Mesenteric fat pad (tissue), 1 donor: ENCODE data around the gene ANKRD11. TPM values are rescaled to one million over a fixed set of nuclear protein-coding genes. Genes with fewer than 3 reads are reported as not detected.
"Not testable (repeated sequence)": the region's sequence is repeated elsewhere in the genome, so short reads cannot be mapped to it uniquely, and the experiment has no call there.

ENCODE experiments used
- DNase-seq: peaks from one replicate; pipeline ENCODE4 v3.0.0-alpha.2; 2020; ENCODE audit warnings: low spot score
- total RNA-seq: library from RNA; stranded (reverse); fragmentation: NEBNext Ultra II Directional; extraction: Animal tissue kit (Norgen Biotek cat#: 25700); gene quantifications from one replicate; pipeline ENCODE4 v1.2.1, GENCODE V29; 2021
- donor health status: DM: yes; HTN: yes; CAD: no.

Gene ANKRD11
- total RNA-seq, 1 donor from 2014 or later: 120 TPM

DNA sequence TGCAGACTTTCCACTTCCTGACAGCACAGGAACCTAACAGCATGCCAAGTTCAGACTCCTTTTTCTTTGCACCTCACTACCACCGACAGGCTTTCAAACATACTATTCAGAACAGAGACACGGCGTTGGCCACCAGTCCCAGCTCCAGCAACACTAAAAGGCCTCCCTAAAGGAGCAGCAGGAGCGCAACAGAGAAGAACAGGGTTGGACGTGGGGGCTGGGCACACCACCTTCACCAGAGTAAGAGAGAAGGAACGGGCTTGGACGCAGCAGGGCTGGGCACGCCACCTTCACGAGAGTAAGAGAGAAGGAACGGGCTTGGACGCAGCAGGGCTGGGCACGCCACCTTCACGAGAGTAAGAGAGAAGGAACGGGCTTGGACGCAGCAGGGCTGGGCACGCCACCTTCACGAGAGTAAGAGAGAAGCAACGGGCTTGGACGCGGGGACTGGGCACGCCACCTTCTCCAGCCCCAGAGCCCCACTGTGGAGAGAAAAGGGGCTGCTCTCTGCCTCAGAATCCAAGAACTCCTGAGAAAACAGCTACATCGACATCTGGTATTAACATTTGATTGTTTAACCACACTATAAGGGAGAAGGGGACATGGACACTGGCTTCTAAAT is 56.9 kb downstream of the ANKRD11 start:
- not testable (repeated sequence) for DNase-seq

DNA sequence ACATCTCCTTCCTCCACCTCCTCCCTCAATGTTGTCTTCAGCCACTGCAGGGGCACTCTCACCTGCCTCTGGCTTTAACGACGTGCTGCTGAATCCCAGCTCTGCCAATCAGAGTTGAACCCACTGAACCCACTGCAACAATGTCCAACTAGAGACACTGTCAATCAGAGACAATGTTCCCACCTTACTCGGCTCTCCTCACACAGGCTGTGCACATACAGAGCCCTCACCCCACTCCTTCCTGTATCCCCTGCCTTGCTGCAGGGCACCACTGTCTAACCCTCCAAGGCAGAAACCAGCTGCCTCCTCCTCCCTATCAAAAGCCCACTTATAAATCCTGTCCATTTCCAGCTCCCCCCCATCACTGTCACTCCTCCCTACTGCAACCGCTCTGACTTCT is 58.7 kb downstream of the ANKRD11 start:
- no peak for DNase-seq

GRCh38 chr16:89431158-89431584 is 59.2 kb downstream of the ANKRD11 start:
- DNase-seq: no peak

GRCh38 chr16:89430436-89431157 is 59.8 kb downstream of the ANKRD11 start:
- no peak for DNase-seq

DNA sequence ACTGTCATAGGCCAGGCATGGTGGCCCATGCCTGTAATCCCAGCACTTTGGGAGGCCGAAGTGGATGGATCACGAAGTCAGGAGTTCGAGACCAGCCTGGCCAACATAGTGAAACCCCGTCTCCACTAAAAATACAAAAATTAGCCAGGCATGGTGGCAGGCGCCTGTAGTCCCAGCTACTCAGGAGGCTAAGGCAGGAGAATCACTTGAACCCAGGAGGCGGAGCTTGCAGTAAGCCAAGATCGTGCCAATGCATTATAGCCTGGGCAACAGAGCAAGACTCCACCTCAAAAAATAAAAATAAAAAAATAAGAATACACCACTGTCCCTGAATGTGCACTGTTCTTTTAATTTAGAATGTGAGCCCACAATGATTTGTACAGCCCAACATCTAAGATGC is 61.8 kb downstream of the ANKRD11 start:
- DNase-seq: not testable (repeated sequence)

- DNase-seq: no peak
Measured at GRCh38 chr16:89426736-89427530, 63.4 kb downstream of the ANKRD11 start.

DNA sequence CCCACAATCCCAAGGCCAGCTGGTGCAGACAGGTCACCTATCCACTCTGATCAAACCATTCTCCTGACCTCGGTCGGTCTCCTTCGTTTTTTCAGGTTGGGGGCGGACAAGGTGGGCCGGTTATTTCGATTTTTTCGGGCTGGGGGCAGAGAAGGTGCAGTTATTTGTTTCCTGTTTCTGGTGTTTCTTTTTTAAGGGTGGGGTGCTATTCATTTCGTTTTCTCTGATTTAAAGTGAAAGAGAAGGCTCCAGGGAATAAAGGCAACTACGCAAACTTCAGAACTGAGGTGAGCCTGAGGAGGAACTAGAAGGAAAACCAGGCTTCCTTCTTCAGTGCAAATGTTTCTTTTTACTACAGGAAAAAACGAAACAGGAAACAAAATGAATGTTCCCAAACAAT is 64.8 kb downstream of the ANKRD11 start:
- DNase-seq: no peak

DNA sequence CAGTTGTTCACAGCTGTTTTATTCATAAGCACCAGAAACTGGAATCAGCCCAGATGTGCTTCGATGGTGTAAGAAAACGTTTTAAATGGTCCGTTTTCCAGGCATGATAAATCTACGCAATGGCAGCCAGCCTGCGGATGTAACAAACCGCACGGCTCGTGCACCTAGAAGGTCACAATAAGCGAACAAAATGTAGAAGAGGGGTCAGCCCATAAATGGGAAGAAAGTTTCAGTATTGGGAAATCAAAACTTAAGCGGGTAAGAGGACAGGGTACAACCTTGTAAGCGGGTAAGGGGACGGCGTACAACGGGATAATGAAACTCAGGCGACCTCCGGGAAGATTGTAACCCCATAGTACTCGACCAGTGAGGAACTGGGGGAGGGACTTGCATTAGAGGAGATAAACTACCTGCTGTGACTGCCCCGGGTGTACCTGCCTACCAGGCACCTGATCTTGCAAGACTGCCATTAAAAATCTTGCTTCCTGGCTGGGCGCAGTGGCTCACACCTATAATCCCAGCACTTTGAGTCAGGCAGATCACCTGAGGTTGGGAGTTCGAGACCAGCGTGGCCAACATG is 66.6 kb downstream of the ANKRD11 start:
- DNase-seq: no peak

DNA sequence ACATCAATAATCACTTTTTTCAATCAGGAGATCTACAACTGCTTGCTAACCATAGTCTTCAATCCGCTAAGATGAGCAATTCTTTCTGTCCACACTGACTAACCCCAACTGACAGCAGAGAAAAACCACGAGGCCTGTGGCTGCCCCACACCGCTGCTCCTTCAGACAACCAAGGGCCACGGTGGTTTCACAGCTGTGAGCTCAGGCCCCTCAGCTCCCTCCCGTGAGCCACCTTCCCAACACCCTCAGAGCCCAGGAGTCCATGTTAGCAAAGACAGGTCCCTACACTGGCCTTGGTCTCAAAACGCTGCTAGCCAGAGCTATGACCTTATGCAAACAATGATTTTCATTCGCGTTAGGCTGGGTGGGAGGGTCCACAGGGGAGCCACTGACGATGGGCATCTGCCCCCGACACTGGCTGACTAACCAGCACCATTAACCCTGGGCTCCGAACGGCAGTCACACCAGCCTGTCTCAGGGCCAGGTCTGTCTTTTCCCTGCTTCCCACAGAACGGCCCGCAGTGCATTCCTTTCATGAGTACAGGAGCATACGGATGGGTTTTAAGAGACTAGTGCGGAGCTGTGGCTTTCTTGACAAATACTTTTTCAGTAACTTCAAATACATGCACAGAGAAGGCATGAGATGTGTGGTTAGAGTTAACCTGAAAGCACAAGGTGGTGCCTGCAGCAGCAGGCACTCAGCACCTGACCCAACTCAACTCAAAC is 67.3 kb downstream of the ANKRD11 start:
- no peak for DNase-seq

- DNase-seq: no peak
Measured at GRCh38 chr16:89422527-89422904, 67.8 kb downstream of the ANKRD11 start.

DNA sequence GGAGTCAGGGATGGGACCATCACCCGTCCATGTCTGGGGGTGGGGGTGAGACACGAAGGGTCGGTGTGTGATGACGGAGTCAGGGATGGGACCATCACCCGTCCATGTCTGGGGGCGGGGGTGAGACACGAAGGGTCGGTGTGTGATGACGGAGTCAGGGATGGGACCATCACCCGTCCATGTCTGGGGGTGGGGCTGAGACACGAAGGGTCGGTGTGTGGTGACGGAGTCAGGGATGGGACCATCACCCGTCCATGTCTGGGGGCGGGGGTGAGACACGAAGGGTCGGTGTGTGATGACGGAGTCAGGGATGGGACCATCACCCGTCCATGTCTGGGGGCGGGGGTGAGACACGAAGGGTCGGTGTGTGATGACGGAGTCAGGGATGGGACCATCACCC is 69.1 kb downstream of the ANKRD11 start:
- not testable (repeated sequence) for DNase-seq

DNA sequence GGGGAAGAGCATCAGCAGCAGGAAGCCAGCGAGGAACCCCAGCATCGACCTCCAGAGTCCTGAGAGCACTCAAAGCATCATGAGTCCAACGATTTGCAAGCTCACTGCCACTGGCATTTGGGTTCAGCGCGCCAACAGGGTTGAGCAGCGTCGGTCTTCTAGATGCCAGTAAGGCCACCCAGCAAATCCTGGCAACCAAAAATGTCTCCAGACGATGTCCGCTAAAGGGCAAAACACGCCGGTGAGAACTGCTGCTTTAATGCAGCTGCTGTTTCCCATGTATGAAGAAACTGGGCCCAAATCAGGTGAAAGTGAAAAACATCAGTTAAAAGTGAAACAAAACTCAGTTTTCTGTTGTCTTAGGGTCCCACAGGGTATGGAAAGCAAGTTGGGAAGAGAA is 70.2 kb downstream of the ANKRD11 start:
- DNase-seq: no peak

DNA sequence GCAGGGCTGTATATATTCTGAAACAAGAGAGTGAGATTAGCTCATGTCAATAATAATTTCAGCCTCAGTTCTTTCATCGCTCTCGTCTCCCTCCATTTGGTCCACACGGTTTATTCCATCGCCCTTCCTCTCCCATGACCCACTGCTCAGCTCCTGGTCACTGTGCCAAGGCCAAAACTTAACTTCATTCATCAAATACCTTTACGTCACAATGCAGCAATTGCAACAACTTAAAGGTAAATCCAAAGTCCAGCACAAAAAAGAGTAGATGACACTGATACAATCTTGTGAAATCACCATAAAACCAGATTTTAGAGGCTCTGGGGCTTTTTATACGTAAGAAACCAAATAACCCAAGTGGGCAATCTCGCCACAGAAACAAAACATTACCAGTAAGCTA is 72.0 kb downstream of the ANKRD11 start:
- no peak for DNase-seq

DNA sequence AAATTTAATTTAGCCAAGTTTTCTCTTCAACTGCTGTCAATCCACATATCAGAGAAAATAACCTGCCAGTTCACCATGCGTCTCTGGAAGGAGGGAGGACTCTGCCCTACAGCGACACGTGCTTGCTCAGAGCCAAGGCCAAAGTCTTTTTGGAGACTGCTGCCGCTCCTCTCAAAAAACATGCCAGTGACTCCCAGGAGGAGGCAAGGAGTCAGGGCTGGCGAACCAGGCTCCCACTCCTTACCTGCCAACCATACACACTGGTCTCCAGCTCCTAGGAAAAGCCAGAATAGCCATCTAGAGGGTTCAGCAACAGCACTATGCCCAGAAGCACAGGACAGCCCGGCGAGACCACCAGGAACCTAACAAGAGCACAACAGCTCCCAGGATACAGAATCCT is 73.0 kb downstream of the ANKRD11 start:
- no peak for DNase-seq

DNA sequence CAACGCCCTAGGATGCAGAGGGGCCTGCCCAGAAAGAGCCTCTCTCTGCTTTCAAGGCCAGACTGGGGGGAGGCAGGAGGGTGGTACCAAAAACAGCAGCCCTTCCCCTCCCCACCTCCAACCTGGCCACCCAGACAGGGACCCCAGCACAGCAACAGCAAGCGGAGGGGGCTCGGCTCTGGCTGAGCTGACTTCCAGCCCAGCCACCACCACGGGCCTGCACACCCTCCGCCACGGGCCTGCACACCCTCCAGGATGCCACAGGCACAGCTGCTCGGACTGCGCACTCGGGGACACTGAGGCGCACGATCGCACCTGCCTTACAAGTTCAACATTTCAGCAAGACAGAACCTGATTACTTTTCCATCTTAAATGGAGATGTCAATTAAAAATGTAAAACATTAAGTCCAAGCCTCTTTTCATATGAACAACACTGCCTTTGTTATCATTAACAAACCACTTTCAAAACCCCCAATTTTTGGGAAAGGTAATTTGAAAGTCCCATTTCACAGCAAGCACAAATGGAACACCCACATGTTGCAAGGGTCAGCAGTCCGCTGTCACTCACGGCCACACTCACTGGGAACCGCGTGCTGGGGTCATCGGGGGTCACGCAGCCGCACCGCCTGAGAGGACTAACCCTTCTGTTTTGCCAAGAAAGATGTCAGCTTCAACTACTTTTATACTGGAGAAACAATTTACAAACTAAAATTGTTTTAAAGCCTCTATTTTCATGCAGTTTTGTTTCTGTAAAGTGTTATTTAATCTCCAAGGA is 76.4 kb downstream of the ANKRD11 start:
- DNase-seq: no peak

DNA sequence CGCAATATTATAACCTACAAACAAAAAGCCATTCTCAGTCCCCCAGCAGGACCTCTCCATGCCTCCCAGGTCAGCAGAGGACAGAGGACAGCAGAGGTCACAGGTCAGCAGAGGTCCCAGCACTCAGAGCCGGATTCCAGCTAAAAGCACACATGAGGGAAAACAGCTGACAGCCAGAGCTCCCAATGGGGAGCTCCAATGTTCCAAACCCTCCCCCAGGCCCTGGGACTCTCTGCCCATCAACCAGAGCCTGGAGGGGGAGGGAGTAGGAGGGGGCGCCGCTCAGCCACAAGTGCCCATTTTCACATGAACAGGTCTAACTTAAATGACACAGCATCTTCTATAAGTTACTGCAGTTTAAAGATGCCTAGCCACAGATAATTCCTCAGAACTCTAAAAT is 77.5 kb downstream of the ANKRD11 start:
- no peak for DNase-seq

- no peak for DNase-seq
Measured at GRCh38 chr16:89411335-89411850, 79.0 kb downstream of the ANKRD11 start.

- DNase-seq: no peak
Measured at GRCh38 chr16:89410794-89411309, 79.5 kb downstream of the ANKRD11 start.

DNA sequence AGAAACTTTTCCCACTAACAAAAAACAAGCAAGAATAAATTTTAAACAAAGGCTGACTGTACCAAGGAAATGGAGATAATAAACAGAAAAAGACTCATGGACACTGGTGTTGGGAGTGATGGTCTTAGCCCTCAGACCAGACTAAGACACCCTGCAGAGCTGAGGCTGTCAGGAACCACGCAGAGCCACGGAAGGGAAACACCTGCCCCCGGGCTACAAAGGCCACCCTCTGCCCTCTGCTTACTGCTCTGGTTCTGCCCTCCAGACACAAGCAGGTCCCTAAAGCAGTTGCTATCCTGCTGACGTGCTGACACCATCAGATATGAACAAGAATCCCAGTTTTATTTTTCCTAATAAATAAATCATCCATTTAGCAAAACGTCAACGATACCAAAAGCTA is 80.0 kb downstream of the ANKRD11 start:
- DNase-seq: no peak

GRCh38 chr16:89409161-89409711 is 81.1 kb downstream of the ANKRD11 start:
- DNase-seq: no peak
